Measurements from ENCODE around the gene RBFOX1. TPM values are rescaled to one million over a fixed set of nuclear protein-coding genes. Genes with fewer than 3 reads are reported as not detected.

RBFOX1 gene
- total RNA-seq, 1 experiment from 2014 or later = not detected

DNA sequence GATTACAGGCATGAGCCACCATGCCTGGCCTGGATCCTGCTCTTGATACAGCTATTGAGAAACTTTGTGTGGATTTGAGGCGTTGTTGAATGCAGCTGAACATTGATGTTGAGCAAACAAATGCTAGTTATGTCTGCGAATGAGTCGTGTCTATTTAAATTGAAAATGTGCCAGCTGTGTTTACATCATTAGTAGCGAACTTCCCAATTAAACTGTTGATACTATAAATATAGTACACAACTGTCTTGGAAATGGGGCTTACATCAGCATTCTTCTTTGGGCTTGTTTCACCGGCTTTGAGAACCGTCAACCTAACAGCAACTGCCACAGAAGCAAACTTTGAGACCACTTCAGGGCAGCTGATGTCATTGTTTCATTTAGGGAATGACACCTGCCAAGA, 251.9 kb downstream of the RBFOX1 start:
- TF ChIP-seq, protein P1, sequence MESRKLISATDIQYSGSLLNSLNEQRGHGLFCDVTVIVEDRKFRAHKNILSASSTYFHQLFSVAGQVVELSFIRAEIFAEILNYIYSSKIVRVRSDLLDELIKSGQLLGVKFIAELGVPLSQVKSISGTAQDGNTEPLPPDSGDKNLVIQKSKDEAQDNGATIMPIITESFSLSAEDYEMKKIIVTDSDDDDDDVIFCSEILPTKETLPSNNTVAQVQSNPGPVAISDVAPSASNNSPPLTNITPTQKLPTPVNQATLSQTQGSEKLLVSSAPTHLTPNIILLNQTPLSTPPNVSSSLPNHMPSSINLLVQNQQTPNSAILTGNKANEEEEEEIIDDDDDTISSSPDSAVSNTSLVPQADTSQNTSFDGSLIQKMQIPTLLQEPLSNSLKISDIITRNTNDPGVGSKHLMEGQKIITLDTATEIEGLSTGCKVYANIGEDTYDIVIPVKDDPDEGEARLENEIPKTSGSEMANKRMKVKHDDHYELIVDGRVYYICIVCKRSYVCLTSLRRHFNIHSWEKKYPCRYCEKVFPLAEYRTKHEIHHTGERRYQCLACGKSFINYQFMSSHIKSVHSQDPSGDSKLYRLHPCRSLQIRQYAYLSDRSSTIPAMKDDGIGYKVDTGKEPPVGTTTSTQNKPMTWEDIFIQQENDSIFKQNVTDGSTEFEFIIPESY (IDR thresholded peaks at IDR 0.05; ENCODE audit: extremely low read depth, insufficient replicate concordance, low read length) = no peak
- TF ChIP-seq EZH2 (IDR thresholded peaks at IDR 0.05) = no peak
- no peak for TF ChIP-seq SP1 (IDR thresholded peaks at IDR 0.05; ENCODE audit: low read depth)
- no peak for TF ChIP-seq JUND (IDR thresholded peaks at IDR 0.05)
- TF ChIP-seq, protein P2, sequence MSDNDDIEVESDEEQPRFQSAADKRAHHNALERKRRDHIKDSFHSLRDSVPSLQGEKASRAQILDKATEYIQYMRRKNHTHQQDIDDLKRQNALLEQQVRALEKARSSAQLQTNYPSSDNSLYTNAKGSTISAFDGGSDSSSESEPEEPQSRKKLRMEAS (IDR thresholded peaks at IDR 0.05) = no peak
- no peak for TF ChIP-seq ZNF274 (IDR thresholded peaks at IDR 0.05; ENCODE audit: low read depth, low read length)
- no peak for TF ChIP-seq TCF7L2 (IDR thresholded peaks at IDR 0.05; ENCODE audit: borderline replicate concordance, extremely low read depth, insufficient read depth, insufficient read length)
- TF ChIP-seq, protein P3, sequence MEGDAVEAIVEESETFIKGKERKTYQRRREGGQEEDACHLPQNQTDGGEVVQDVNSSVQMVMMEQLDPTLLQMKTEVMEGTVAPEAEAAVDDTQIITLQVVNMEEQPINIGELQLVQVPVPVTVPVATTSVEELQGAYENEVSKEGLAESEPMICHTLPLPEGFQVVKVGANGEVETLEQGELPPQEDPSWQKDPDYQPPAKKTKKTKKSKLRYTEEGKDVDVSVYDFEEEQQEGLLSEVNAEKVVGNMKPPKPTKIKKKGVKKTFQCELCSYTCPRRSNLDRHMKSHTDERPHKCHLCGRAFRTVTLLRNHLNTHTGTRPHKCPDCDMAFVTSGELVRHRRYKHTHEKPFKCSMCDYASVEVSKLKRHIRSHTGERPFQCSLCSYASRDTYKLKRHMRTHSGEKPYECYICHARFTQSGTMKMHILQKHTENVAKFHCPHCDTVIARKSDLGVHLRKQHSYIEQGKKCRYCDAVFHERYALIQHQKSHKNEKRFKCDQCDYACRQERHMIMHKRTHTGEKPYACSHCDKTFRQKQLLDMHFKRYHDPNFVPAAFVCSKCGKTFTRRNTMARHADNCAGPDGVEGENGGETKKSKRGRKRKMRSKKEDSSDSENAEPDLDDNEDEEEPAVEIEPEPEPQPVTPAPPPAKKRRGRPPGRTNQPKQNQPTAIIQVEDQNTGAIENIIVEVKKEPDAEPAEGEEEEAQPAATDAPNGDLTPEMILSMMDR (IDR thresholded peaks at IDR 0.05 in 2 of 3, conservative IDR thresholded peaks at IDR 0.05 in 1 of 3; ENCODE audit: borderline replicate concordance in 1 of 3, insufficient read depth in 1 of 3, low read depth in 2 of 3, low read length in 2 of 3) = no peak
- TF ChIP-seq CBX3 (IDR thresholded peaks at IDR 0.05; ENCODE audit: low read depth) = no peak
- no peak for TF ChIP-seq ELF1 (IDR thresholded peaks at IDR 0.05; ENCODE audit: borderline replicate concordance, low read depth)
- no peak for TF ChIP-seq RAD21 (IDR thresholded peaks at IDR 0.05; ENCODE audit: low read depth)
- no peak for TF ChIP-seq EZH2phosphoT487 (IDR thresholded peaks at IDR 0.05; ENCODE audit: borderline replicate concordance)
- TF ChIP-seq CEBPB (IDR thresholded peaks at IDR 0.05; ENCODE audit: low read depth) = no peak
- TF ChIP-seq, protein P4, sequence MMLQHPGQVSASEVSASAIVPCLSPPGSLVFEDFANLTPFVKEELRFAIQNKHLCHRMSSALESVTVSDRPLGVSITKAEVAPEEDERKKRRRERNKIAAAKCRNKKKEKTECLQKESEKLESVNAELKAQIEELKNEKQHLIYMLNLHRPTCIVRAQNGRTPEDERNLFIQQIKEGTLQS (IDR thresholded peaks at IDR 0.05) = no peak
- no peak for TF ChIP-seq EGR1 (IDR thresholded peaks at IDR 0.05; ENCODE audit: low read depth)
- no peak for TF ChIP-seq SRF (IDR thresholded peaks at IDR 0.05; ENCODE audit: low read depth)
- TF ChIP-seq, protein P5, sequence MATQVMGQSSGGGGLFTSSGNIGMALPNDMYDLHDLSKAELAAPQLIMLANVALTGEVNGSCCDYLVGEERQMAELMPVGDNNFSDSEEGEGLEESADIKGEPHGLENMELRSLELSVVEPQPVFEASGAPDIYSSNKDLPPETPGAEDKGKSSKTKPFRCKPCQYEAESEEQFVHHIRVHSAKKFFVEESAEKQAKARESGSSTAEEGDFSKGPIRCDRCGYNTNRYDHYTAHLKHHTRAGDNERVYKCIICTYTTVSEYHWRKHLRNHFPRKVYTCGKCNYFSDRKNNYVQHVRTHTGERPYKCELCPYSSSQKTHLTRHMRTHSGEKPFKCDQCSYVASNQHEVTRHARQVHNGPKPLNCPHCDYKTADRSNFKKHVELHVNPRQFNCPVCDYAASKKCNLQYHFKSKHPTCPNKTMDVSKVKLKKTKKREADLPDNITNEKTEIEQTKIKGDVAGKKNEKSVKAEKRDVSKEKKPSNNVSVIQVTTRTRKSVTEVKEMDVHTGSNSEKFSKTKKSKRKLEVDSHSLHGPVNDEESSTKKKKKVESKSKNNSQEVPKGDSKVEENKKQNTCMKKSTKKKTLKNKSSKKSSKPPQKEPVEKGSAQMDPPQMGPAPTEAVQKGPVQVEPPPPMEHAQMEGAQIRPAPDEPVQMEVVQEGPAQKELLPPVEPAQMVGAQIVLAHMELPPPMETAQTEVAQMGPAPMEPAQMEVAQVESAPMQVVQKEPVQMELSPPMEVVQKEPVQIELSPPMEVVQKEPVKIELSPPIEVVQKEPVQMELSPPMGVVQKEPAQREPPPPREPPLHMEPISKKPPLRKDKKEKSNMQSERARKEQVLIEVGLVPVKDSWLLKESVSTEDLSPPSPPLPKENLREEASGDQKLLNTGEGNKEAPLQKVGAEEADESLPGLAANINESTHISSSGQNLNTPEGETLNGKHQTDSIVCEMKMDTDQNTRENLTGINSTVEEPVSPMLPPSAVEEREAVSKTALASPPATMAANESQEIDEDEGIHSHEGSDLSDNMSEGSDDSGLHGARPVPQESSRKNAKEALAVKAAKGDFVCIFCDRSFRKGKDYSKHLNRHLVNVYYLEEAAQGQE (IDR thresholded peaks at IDR 0.05; ENCODE audit: low read depth) = no peak
- no peak for TF ChIP-seq YY1 (IDR thresholded peaks at IDR 0.05; ENCODE audit: extremely low read depth, insufficient replicate concordance, low read depth, low read length)
- no peak for TF ChIP-seq ZFX (IDR thresholded peaks at IDR 0.05)
- no peak for TF ChIP-seq FOSL1 (IDR thresholded peaks at IDR 0.05; ENCODE audit: low read depth)

More for the DNA sequence above, 251.9 kb downstream of the RBFOX1 start:
- H3K4me1 ChIP-seq (ENCODE audit: control insufficient read depth in 1 of 2, insufficient read depth in 2 of 2, low read length in 2 of 2) = no peaks in the 10 kb centered on the region
- no peak overlapping the region for H3K27ac ChIP-seq (ENCODE audit: low read depth, low read length)
- CTCF ChIA-PET = no interaction called here
- H3K4me3 ChIP-seq (replicated peaks in 1 of 2; ENCODE audit: low read depth in 1 of 2, low read length in 2 of 2) = no peak overlapping the region
- RAD21 ChIA-PET (ENCODE audit: low non-redundant PET in 1 of 2, low total read pairs in 2 of 2, uncharacterized antibody in 2 of 2, unreplicated experiment in 2 of 2) = no interaction called here
- DNase-seq (ENCODE audit: low read depth, low spot score) (no peak), ATAC-seq (no peak)
- H3K79me2 ChIP-seq (ENCODE audit: insufficient read depth, low read length) = no peaks in the 10 kb centered on the region
- H3K9me3 ChIP-seq (ENCODE audit: control insufficient read depth in 1 of 2, insufficient read depth in 1 of 2, low read depth in 1 of 2, low read length in 2 of 2) = peaks cover 12 to 18% of the 10 kb centered on the region in 2 experiments; a peak in 2 of 4 replicates
- BruUV-seq (replicated peaks) = no TSS peak
- H3K36me3 ChIP-seq (ENCODE audit: control insufficient read depth in 1 of 2, insufficient read depth in 2 of 2, low read length in 2 of 2) = no peaks in the 10 kb centered on the region
- H3K9me2 ChIP-seq (ENCODE audit: insufficient read depth) = no peaks in the 10 kb centered on the region
- H4K20me1 ChIP-seq (ENCODE audit: insufficient read depth) = no peaks in the 10 kb centered on the region
- H3K27me3 ChIP-seq (ENCODE audit: insufficient read depth, low read length) = no peaks in the 10 kb centered on the region
- intact Hi-C loops (cut with micrococcal nuclease) = no loop called here
- POLR2A ChIA-PET = no interaction called here
- H3K9ac ChIP-seq (ENCODE audit: low read length) = no peak overlapping the region
- H3K4me2 ChIP-seq (ENCODE audit: low read length) = no peak overlapping the region
- no peak overlapping the region for H2AFZ ChIP-seq (ENCODE audit: low read depth, low read length, poor library complexity, severe bottlenecking)
